OCI-LY7 (cell line): ENCODE data around the gene ZMIZ2.

ENCODE experiments used
- EZH2phosphoT487 ChIP-seq: fragments of 200-600 bp; sonication (generic); IDR thresholded peaks from 2 replicates; pipeline ENCODE4 v1.6.1; 2018; ENCODE audit warnings: low read depth, borderline replicate concordance, mild to moderate bottlenecking, mixed run types, antibody characterized with exemption, low read length, moderate library complexity, mixed read lengths
- TF ChIP-seq, protein P1 (sequence below): fragments of 200-600 bp; sonication (generic); conservative IDR thresholded peaks from 2 replicates; pipeline ENCODE4 v1.5.1; 2014; ENCODE audit warnings: mild to moderate bottlenecking, antibody characterized with exemption, low read length, moderate library complexity, mixed read lengths

DNA sequence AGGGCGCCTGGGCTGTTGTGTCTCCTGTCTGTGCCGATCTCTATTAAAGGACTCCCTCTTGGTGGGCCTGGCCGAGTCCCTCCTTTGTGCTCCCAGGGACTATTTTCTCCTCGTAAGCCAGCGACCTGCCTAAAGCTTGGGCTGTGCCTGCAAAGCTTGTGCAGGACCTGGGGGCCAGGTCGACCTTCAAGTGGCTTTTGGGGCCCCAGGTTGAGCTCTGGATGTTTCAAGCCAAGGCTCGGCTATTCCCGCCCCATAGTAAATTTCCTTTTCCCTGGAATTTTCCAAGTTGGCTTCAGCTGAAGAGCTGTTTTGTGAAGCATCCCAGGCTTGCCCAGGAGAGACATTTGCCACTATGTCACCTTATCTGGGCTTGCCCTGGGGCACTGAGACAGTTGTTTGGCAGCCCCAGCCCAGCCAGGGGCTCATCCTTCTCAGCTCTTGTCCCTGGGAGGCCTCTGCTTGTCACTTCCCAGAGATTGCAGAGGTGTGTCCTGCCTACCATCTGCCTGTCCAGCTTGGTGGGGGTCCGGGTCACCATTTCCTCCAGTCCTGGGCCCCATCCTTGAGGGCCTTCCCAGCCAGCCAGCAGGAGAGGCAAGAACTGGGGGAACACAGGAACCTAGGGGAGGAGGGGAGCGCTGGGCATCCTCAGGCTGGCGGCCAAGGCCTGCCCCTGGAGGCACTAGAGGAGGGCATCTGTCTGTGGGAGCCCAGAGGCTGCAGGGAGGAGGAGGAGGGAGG, 20.2 kb downstream of the ZMIZ2 start:
- TF ChIP-seq EZH2phosphoT487 = no peak
- TF ChIP-seq, protein P1, sequence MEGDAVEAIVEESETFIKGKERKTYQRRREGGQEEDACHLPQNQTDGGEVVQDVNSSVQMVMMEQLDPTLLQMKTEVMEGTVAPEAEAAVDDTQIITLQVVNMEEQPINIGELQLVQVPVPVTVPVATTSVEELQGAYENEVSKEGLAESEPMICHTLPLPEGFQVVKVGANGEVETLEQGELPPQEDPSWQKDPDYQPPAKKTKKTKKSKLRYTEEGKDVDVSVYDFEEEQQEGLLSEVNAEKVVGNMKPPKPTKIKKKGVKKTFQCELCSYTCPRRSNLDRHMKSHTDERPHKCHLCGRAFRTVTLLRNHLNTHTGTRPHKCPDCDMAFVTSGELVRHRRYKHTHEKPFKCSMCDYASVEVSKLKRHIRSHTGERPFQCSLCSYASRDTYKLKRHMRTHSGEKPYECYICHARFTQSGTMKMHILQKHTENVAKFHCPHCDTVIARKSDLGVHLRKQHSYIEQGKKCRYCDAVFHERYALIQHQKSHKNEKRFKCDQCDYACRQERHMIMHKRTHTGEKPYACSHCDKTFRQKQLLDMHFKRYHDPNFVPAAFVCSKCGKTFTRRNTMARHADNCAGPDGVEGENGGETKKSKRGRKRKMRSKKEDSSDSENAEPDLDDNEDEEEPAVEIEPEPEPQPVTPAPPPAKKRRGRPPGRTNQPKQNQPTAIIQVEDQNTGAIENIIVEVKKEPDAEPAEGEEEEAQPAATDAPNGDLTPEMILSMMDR = no peak
